CD4-positive, alpha-beta T cell treated with Interleukin-6 for 4 hours (primary cell): ENCODE results near the gene HOXA4.

Experiments used
- DNase-seq: peaks from one replicate; pipeline ENCODE4 v3.0.0-alpha.2; 2020; ENCODE audit warnings: mixed read lengths

The HOXA4 gene

DNA sequence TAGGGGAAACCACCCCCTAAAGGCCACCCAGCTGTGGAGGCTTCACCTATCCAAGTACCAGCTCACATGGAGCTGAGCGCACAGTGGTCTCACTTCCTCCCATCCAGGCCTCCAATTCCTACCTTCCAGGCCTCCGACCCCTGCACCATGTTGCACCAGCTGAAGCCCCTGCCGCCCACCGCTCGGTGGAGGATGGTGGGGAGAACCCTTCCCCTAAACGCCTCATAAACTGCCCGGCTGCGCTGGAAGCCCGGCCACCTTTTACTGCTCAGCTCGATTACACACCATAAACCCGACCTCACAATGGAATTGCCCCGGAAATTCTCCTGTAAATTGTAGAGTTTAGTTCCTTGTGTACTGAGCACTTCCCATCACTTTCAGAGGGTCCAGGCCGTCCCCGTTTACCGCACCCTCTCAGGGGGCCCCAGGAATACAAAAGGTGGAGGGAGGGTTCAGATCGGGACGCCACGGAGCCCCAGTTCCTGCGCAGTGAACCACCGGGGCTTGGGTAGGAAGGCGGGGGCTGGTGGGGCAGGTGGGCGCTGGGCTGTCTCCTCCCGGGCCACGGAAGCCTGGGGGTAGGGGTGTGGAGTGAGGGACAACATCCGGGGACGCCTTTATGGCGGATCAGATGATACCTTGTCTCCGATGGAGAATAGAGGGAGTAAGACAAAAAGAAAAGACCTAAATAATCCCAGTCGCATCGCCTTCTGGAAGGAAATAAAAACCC lies 27.3 kb upstream of the HOXA4 start:
- DNase-seq, result no peak

DNA sequence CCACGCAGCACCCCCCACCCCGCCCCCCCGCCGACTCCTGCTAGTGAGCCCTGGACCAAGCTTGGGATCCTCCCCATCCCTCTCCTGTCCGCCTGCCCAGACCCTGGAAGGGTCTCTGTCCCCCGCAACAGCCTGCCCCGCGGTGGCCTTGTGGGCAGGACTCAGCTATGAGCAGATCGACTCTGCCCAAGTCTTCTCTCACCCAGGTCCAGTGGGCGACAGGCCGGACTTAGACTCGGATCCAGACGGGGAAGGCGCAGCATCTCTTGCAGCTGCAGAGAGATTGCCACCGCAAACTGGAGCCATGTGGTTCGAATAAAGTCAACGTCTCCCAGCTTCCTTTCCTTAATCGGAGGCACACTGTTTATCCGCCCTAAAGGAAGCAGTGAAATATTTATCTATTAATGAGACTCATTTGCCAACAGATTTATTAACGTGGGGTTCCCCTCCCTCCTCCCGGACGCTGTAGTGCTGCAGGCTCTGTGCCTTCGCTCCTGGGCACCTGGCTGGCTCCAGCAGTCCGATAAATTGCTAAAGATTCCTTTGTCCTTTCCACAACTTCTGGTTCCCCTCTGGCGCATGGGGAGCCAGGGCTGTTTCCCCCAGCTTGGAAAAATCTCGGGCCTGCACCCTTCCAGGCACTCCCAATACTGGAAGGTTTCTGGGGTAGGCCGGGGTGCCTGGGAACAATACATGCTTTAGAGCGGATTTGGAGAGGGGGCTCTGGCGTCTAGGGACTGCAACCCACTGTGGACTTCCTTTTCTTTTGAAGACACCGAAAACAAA lies 26.6 kb upstream of the HOXA4 start:
- no peak for DNase-seq

DNA sequence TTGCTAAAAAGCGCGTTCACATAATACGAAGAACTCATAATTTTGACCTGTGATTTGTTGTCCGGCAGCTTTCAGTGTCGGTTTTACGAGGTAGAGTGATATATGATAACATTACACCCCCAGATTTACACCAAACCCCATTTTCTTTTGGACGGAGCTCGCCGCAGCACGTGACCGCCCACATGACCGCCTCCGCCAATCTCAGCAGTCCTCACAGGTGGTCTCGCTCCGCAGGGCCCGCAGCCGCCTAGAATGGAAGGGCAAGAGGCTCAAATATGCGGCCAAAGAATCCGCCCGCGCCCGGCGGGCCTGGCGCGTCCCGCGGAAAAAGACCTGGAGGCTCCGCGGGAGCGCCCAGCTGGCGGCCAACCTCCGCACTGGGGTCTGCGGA lies 25.9 kb upstream of the HOXA4 start, which contains the start of gene HOXA7:
Gene HOXA7, minus strand, starts transcription at position 168 of the 391 bp plus-strand sequence. Its CDS starts 130 bp downstream, at position 38.
- DNase-seq, result no peak

DNA sequence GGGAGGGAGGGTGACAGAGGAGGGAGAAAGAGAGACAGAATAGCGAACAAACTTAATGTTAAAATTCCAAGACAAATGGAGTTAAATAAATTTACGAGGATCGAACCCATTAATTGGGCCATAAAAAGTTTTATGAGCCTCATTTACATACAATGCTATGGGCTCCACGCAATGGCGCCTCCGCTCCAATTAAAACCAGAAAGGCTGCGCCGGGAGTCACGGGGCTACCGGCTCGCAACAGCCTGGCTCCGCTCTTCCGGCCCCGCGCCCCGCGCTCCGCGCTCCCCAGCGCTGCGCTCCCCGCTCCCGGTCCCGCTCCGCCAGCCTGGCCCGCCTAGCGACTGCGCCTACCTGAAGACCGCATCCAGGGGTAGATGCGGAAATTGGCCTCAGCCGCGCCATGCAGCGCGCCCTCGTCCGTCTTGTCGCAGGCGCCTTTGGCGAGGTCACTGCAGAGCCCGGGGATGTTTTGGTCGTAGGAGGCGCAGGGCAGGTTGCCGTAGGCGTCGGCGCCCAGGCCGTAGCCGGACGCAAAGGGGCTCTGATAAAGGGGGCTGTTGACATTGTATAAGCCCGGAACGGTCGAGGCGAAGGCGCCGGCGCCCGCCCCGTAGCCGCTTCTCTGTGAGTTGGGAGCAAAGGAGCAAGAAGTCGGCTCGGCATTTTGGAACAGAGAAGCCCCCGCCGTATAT lies 25.4 kb upstream of the HOXA4 start:
- DNase-seq, result peak; percentile 34

DNA sequence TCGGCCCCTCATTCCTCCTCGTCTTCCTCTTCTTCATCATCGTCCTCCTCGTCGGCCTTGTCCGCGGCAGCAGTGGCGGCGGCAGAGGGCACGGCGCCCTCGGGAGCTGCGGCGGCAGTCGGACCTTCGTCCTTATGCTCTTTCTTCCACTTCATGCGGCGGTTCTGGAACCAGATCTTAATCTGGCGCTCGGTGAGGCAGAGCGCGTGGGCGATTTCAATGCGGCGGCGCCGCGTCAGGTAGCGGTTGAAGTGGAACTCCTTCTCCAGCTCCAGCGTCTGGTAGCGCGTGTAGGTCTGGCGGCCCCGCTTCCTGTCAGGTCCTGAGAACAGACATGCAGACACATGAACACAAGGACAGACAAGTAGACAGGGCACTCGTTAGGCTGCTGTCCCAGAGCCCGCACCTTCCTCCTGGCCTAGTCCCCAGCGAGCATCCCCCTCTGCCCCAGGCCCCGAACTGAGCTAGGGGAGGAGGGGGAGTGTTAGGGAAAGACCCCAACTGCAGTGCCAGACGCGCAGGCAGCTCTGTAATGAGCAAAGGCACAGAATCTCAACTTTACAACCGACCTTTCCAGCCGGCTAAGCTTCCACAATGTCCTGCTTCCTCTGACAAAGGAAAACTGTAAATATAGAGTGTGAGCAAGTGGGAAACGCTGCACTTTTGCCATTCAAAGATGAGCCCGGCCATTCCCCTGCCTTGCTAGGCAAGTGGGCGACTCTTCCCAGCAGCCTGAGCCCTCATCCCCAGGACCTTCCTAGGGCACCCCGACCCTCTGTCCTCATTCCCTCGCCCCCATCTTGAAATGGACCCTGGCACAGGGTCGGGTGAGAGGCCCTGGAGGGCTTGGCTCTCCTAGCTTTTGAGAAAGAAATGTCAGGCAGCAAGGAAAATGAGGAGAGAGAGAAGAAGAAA lies 24.6 kb upstream of the HOXA4 start:
- DNase-seq, result peak; percentile 52

DNA sequence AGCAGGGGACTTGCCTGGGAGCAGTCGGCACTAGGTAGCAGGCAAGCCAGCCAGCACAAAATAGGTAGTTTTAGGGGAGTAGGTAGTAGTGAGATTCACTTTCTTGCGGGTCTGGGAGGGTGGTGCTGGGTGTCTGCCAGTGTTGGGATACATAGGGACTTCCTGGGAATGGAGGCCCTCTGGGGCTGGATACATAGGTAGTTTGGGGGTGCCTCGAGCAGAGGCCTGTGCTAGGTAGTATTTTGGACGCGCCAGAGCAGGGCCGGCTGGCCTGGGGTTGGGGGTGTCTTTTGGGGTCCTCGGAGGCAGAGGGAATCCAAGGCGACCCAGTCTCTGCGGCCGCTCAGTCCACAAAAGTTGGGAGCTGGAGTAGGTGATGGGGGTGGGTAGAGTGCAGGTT lies 23.8 kb upstream of the HOXA4 start:
- no peak for DNase-seq

DNA sequence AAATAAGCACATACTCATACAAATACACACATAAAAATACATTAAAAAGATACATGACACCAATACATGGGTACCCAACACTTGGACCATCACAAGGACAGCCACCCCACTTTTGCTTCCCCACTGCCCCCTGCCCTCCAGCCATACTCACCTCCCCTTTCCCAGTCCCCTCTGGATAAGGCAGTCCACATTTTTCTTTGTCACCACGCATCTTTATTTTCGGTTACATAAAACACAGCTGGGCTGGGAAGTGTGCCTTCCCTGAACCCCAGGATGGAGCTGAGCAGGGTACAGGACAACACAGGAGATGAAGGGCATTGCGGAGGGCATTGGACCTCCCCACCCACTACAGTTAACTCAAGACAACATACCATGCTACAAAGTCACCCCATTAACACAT lies 23.0 kb upstream of the HOXA4 start:
- DNase-seq, result no peak

DNA sequence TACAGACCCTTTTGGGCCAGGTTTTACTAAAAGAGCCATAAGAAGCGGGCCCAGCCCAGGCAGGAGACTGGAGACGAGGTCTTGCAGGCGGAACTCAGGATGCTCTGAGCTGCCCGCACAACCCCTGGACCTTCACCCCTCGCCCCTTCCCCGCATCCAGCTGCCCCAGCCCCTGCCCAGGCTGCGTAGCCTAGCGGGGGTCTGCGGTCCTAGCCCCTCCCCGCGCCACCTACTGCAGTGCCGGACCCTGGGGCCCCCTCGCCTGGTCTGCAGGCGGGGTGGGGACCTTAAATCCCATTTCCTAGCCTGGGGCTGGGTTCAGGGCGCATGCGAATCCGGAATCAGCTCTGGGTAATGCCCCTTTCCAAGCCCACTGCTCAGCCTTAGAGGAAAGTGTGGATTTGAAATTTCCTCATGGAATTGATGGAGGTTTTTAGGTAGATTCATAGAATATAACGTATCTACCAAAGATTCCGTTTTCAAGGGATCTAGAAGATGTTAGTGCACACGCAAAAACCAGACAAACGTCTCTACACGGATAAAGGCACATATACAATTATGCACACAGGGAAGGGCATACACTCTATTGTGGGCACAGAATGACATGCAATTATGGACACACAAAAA lies 22.4 kb upstream of the HOXA4 start:
- DNase-seq, result no peak

DNA sequence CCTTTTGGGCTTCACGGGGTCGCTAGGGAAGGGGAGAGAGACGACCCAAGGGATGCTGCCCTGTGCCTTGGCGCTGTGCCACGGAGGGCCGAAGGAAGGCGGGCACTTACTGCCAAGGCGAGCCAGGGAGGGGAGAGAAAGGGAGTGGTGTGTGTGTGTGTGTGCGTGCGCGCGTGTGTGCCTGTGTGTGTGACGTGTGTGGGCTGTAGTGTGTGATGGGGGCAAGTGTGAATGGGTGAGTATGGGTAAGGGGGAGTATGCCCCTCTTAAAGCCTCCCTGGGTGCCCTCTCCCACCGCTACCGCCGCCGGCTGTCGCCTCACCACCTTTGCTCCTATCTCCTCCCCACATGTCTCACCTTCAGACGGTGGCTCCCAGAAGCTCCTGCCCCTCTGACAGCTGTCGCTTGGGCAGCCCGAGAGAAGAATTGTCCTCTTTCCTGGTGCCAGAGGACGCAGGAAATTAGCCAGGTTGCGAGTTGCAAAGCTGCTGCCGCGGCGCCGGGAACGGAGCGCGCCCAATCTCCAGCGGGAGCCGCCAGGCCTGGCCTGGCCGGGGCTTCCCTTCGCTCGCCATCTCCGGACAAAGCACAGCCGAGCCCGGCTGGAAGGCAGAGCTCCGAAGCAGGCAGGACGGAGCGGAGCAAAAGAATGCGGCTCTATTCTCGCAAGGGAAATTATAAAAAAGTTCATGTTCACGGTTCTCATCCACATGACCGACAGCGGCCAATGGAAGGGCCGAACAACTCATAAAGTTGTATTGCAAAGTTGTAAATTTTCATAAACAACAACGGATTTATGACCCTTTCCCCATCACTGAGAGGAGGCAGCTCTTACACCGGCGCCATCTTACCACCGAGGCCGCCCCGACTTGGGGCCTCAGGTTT lies 21.6 kb upstream of the HOXA4 start, which contains the start of gene HOXA3:
Gene HOXA3, minus strand, starts transcription at position 653 of the 885 bp plus-strand sequence. CDS start 41,943 bp downstream, outside the sequence.
- no peak for DNase-seq

DNA sequence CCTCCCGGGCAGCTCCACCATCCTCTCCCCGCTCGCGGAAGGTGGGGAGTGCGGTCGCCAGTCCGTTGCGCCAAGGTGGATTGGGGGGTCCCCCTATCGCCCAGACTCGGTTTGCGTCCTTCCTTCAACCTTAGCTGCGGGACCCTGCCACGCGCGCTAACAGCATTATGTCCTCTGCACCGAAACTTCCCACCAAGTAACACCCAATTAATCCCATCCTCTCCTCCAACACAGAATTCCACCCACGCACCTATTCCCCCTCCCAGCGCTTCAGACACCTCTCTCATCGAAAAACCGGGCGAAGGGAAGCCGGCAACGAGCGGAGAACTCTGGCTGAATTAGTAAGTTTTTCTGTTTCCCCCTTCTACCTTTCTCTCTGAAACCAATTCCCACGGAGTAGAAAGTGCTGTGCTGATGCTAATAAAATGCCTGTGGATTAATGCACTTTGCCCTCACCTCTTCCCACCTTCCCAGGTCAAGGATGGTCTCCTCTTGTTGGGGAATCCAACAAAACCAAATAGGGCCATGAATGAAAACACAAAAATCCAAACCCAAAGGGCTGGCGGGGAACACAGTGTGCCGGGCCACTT lies 20.9 kb upstream of the HOXA4 start:
- no peak for DNase-seq

DNA sequence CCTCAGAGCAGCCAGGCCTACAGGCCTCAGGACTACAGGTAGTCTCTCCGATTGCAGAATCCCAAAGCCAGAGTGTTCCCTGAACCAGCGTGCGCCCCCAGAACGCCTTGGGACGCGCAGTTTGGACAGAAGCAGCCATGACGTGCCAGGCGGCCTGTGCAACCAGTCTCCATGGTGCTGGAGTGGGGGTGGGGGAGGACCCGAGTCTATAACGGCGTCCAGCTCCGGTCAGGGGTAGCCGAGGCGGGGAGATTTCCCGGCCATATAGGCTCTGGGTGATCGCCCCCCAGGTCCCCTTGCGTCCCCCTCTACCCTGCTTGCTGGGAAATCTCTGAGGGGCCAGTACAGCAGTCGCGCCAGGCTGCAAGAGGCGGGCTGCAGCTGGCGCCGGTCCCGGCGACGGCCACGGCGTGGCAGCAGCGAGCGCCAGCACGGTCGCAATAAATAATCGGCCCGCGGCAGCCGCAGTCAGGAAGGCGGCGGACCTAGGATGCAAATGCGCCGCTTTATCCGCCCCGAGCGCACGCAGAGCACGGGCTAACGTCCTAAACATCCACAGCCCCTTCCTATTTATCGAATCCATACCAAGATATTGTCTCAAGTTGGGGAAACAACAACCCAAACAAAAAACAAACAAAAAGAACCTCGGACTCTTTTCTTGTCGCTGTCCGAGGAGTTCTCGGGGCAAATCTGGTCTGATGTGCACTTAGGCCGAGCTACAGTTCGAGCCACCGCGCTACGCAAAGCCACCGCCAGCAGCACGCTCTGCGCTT lies 20.2 kb upstream of the HOXA4 start:
- peak; percentile 76 for DNase-seq

DNA sequence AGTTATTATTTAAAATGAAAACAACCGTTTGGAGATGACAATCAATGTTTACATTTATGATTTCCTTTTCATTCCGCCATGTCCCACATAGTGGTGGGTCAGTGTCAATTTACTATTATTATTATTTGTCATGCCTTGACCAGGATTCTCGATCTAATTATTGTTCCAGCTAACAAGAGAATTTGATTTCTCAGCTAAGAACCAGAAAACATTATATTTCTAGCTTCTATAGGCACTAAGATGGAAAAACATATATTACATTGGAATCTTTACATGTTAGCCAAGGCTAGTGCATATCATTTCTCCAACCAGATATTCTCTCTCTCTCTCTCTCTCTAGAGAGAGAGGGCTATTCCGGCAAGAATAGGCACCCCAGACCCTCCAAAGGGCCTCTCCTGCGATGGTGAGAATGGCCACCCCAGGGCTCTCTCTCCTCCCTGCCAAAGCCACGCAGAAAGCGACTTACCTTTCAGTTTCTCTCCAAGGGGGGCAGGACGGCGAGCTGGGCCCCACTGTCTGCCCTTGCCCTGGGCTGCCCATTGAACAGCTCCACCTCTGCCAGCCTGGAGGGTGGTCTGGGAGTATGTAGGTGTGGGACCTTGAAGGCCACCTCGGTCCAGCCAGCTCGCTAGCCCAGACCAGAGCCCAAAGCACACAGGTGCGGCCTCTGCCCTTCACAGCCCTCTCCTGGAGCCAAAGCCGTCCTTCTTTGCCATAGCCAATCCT lies 19.4 kb upstream of the HOXA4 start:
- no peak for DNase-seq

DNA sequence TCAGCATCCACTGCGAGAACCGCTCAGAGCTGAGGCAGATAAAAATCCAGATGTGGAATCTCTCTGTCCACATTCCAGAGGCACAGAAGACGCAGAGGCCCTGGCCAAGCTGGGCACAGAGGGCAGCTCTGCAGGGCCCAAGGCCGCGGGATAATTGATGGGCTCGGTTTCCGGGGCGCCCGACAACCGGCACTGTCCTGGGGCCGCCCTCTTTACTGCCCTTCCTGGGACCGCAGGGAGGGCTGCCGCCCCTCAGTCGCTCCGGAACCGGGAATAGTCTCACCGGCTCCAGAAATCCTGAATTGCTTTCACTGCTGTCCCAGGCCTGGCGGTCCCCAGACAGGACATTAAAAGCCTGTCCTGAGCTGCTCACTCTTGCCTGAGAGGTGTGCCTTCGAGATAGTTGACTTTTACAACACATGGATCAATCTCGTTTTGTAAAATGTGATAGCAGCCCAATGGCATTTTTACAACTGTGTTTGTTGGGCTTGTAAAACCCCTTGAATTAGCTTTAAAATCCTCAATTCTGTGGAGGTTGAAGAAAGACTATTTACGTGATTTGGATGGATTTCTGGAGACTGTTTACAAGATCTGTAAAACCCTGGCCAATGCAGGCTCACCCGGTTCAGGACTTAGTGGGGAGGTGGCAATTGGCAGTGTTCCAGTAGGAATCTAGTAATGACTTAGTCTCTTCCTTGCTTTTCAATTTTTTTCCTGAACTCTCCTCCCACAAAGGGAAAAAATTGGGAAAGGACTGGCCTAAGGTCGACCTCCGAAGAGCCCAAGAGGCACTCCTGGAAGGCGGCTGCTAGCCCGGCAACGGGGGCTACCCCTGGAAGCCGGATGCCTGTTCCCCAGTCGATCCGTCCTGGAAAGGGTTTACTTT lies 18.4 kb upstream of the HOXA4 start:
- DNase-seq, result no peak

DNA sequence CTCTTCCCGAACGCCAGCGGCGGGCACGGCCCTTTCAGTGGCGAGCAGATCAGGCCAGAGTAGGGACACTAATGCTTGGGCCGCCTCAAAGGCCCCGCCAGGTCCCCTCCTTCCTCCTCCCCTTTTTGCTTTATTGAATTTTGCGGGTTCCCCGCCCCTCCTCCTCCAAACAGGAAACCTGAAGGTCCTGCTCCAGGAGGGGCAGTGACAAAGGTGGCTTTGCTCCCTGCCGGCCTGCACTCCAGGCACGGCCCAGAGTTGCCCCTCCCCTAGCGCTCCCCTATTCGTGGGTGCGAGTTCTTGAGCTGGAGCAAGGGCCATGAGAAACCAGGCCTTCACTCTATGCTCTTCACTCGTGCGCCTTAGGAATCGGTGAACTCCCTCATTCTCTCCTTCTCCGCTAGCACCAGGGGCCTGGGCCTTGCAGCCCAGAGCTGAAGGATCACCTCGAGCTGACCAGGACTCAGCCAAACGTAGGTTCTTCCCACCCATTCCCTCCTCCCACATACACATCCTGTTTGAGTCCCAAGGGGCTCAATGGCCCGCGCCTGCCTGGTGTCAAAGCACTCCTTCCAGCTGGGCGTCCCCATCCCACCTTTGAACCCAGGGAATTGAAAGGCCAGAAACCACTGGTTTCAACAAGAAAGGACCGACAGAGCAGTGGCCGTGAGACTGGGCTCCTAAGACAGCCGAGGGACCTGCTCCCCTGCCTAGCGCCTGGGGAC lies 17.6 kb upstream of the HOXA4 start:
- no peak for DNase-seq

DNA sequence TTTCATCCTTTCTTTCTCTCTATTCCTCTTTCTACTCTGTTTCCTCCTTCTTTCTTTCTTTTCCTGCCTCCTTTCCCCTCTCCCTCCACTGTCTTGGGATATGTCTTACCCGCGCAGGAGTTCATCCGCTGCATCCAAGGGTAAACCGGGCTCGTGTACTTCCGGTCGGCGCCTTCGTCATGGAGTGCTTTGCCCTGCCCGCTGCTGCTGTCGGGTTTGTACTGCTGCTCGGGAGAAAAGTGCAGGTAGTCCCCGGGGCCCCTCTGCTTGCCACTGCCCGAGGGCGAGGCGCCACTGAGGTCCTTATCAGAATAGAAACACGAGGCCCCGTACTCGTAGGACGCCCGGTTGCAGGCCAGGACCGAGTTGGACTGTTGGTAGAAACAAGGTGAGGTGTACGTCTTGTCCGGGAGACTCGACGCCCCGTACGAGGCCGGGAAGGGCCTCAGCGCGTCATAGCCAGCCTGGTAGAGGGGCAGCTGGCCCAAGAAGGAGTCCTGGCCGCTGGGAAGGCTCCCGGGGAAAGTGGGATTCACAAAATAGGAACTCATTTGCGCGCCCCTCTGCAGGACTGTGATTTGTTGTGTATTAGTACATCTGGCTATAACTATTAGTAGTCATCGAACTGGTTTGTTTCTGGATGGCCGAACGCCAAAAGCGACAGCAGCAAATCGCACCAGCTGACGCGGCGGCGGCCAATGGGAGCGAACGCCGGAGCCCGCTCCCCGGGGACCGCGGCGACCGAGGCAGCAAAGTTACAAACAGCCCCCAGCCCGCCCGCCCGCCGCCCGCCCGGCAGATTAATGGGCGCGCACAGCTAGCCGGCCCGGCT lies 16.9 kb upstream of the HOXA4 start, which contains the start of gene HOXA6:
Gene HOXA6, minus strand, starts transcription at position 576 of the 832 bp plus-strand sequence. Its CDS starts 25 bp downstream, at position 551.
- no peak for DNase-seq
